HG03175 (cell line): Measurements from ENCODE around the gene HCN3.
"Not testable (repeated sequence)": the region's sequence is repeated elsewhere in the genome, so short reads cannot be mapped to it uniquely, and the experiment has no call there.

Source experiments
- ATAC-seq: cut with Tn5 transposase; IDR thresholded peaks from one replicate; pipeline ENCODE4 v1.9.1; 2021; ENCODE audit warnings: mild to moderate bottlenecking, moderate library complexity; ENCODE audit not compliant: unreplicated experiment

Gene HCN3

GRCh38 chr1:155282488-155283091 is 5.3 kb downstream of the HCN3 start:
- ATAC-seq: no peak

GRCh38 chr1:155284476-155284875 is 7.2 kb downstream of the HCN3 start:
- no peak for ATAC-seq

- no peak for ATAC-seq
Observed at GRCh38 chr1:155285063-155285462, 7.8 kb downstream of the HCN3 start.

GRCh38 chr1:155285631-155286044 is 8.4 kb downstream of the HCN3 start:
- no peak for ATAC-seq

GRCh38 chr1:155286544-155286943 is 9.3 kb downstream of the HCN3 start:
- no peak for ATAC-seq

GRCh38 chr1:155287987-155288543 is 10.8 kb downstream of the HCN3 start:
- ATAC-seq: no peak

GRCh38 chr1:155291006-155291405 is 13.7 kb downstream of the HCN3 start:
- not testable (repeated sequence) for ATAC-seq

GRCh38 chr1:155293086-155293749 is 16.0 kb downstream of the HCN3 start:
- no peak for ATAC-seq

GRCh38 chr1:155294520-155295182 is 17.4 kb downstream of the HCN3 start:
- ATAC-seq: no peak

GRCh38 chr1:155295183-155295941 is 18.1 kb downstream of the HCN3 start:
- ATAC-seq: no peak

- ATAC-seq: no peak
Observed at GRCh38 chr1:155295942-155296267, 18.6 kb downstream of the HCN3 start.

- no peak for ATAC-seq
Observed at GRCh38 chr1:155296661-155297060, 19.4 kb downstream of the HCN3 start.

- no peak for ATAC-seq
Observed at GRCh38 chr1:155297384-155297783, 20.1 kb downstream of the HCN3 start.

- no peak for ATAC-seq
Observed at GRCh38 chr1:155300024-155300423, 22.8 kb downstream of the HCN3 start.

GRCh38 chr1:155300553-155301329 is 23.5 kb downstream of the HCN3 start:
- no peak for ATAC-seq

GRCh38 chr1:155301342-155301841 is 24.1 kb downstream of the HCN3 start, which contains the start of gene PKLR:
TSS of gene PKLR (minus strand) at chr1:155301438. CDS start at chr1:155301395, 43 bp downstream.
- ATAC-seq: no peak

- no peak for ATAC-seq
Observed at GRCh38 chr1:155304558-155305063, 27.3 kb downstream of the HCN3 start.

GRCh38 chr1:155305881-155306391 is 28.7 kb downstream of the HCN3 start:
- ATAC-seq: no peak

- no peak for ATAC-seq
Observed at GRCh38 chr1:155307247-155307740, 30.0 kb downstream of the HCN3 start.
